Type B pancreatic cell (in vitro differentiated cells): Measurements from ENCODE around the gene STK31. TPM values are rescaled to one million over a fixed set of nuclear protein-coding genes. Genes with fewer than 3 reads are reported as not detected.

Experiments
- DNase-seq: peaks from one replicate; pipeline ENCODE4 v3.0.0; 2021; ENCODE audit warnings: mixed read lengths; ENCODE audit not compliant: unreplicated experiment; ENCODE audit errors: extremely low spot score
- H3K27ac Mint-ChIP-seq: 2 replicates; pipeline ENCODE4 v1.8.0; 2021; ENCODE audit warnings: mild to moderate bottlenecking, mixed read lengths
- H3K27me3 Mint-ChIP-seq: 2 replicates; pipeline ENCODE4 v1.8.0; 2021; ENCODE audit warnings: mixed read lengths
- H3K36me3 Mint-ChIP-seq: 2 replicates; pipeline ENCODE4 v1.8.0; 2021; ENCODE audit warnings: mixed read lengths
- H3K4me1 Mint-ChIP-seq: one replicate; pipeline ENCODE4 v1.8.0; 2021; ENCODE audit warnings: mixed read lengths; ENCODE audit not compliant: unreplicated experiment
- H3K4me3 Mint-ChIP-seq: 2 replicates; pipeline ENCODE4 v1.8.0; 2021; ENCODE audit warnings: mild to moderate bottlenecking, mixed read lengths
- H3K9me3 Mint-ChIP-seq: 2 replicates; pipeline ENCODE4 v1.8.0; 2021; ENCODE audit warnings: mixed read lengths
- CTCF ChIP-seq: fragments of 200-600 bp; sonication (generic); conservative IDR thresholded peaks from 2 replicates; pipeline ENCODE4 v1.5.0; 2021; ENCODE audit warnings: antibody characterized with exemption, mild to moderate bottlenecking
- total RNA-seq: library from RNA; stranded (reverse); gene quantifications from 2 replicates; pipeline ENCODE4 v1.2.1, GENCODE V29; 2021; ENCODE audit warnings: low replicate concordance

STK31 gene
- total RNA-seq, 1 donor from 2014 or later, result 0.43 TPM

GRCh38 chr7:23689165-23689564 lies 20.9 kb upstream of the STK31 start:
- H3K27ac Mint-ChIP-seq, result no peak overlapping the region

GRCh38 chr7:23691320-23691719 lies 18.7 kb upstream of the STK31 start:
- no peaks in the 10 kb centered on the region for H3K27me3 Mint-ChIP-seq
- no peak for DNase-seq
- no peaks in the 10 kb centered on the region for H3K9me3 Mint-ChIP-seq
- H3K27ac Mint-ChIP-seq, result peak overlapping the region; percentile 79
- peaks cover 26% of the 10 kb centered on the region for H3K36me3 Mint-ChIP-seq
- H3K4me1 Mint-ChIP-seq, result peaks cover 6% of the 10 kb centered on the region
- H3K4me3 Mint-ChIP-seq, result no peak overlapping the region
- no peak for TF ChIP-seq CTCF

More at GRCh38 chr7:23689165-23689564, 20.9 kb upstream of the STK31 start:
- no peak for DNase-seq
- H3K9me3 Mint-ChIP-seq, result no peaks in the 10 kb centered on the region
- peaks cover 9% of the 10 kb centered on the region for H3K4me1 Mint-ChIP-seq
- TF ChIP-seq CTCF, result no peak
- H3K27me3 Mint-ChIP-seq, result no peaks in the 10 kb centered on the region
- H3K4me3 Mint-ChIP-seq, result no peak overlapping the region
- H3K36me3 Mint-ChIP-seq, result peaks cover 20% of the 10 kb centered on the region

GRCh38 chr7:23693224-23693623 lies 16.8 kb upstream of the STK31 start:
- H3K4me3 Mint-ChIP-seq, result no peak overlapping the region
- H3K27me3 Mint-ChIP-seq, result no peaks in the 10 kb centered on the region
- H3K4me1 Mint-ChIP-seq, result peaks cover 6% of the 10 kb centered on the region
- H3K9me3 Mint-ChIP-seq, result no peaks in the 10 kb centered on the region
- peaks cover 26% of the 10 kb centered on the region for H3K36me3 Mint-ChIP-seq
- TF ChIP-seq CTCF, result no peak
- no peak for DNase-seq
- H3K27ac Mint-ChIP-seq, result no peak overlapping the region

GRCh38 chr7:23696916-23697441 lies 13.0 kb upstream of the STK31 start:
- no peak overlapping the region for H3K4me3 Mint-ChIP-seq
- H3K36me3 Mint-ChIP-seq, result peaks cover 17% of the 10 kb centered on the region
- H3K9me3 Mint-ChIP-seq, result no peaks in the 10 kb centered on the region
- H3K4me1 Mint-ChIP-seq, result no peaks in the 10 kb centered on the region
- TF ChIP-seq CTCF, result peak; percentile 81
- no peaks in the 10 kb centered on the region for H3K27me3 Mint-ChIP-seq
- DNase-seq, result no peak
- H3K27ac Mint-ChIP-seq, result no peak overlapping the region

- Mint-ChIP-seq H3K4me3 (no peak overlapping the region), H3K27ac (no peak overlapping the region), H3K27me3 (no peaks in the 10 kb centered on the region), H3K4me1 (no peaks in the 10 kb centered on the region), H3K9me3 (no peaks in the 10 kb centered on the region), H3K36me3 (peaks cover 13% of the 10 kb centered on the region)
- no peak for DNase-seq
- no peak for TF ChIP-seq CTCF
Observed at GRCh38 chr7:23698822-23699221, 11.2 kb upstream of the STK31 start.

- Mint-ChIP-seq H3K27me3 (no peaks in the 10 kb centered on the region), H3K36me3 (peaks cover 19% of the 10 kb centered on the region), H3K9me3 (peaks cover 5% of the 10 kb centered on the region), H3K4me1 (no peaks in the 10 kb centered on the region), H3K27ac (no peak overlapping the region), H3K4me3 (no peak overlapping the region)
- no peak for TF ChIP-seq CTCF
- no peak for DNase-seq
Observed at GRCh38 chr7:23700046-23700445, 10.0 kb upstream of the STK31 start.
